ENCODE data around the gene EFR3B.

- TF ChIP-seq CTCF (IDR thresholded peaks at IDR 0.05) (no peak), POLR2A (IDR thresholded peaks at IDR 0.05) (no peak)
Observed at GRCh38 chr2:25190536-25190935, 148.7 kb downstream of the EFR3B start.
